ENCODE results near the gene FRMPD1. TPM values are rescaled to one million over a fixed set of nuclear protein-coding genes. Genes with fewer than 3 reads are reported as not detected.
"Not testable (repeated sequence)": the region's sequence is repeated elsewhere in the genome, so short reads cannot be mapped to it uniquely, and the experiment has no call there.

FRMPD1 gene
- total and polyA plus RNA-seq, 10 of the 15 experiments (the other 5 are each of a cell fraction or from before 2014, with no cell fraction given) = 0.01 to 0.08 (median 0.05) TPM; not detected in 6

GRCh38 chr9:37752112-37752511 lies 101.4 kb downstream of the FRMPD1 start:
- WGBS (ENCODE audit: insufficient coverage, insufficient replicate concordance, low lambda C conversion rate, missing lambda C conversion rate) = 97% methylated on average over 4 of the region's 13 CpGs
- H3K36me3 ChIP-seq (ENCODE audit: control insufficient read depth in 2 of 2, insufficient read depth in 2 of 2, low read length in 1 of 2); H3K9me3 ChIP-seq (replicated peaks; ENCODE audit: control insufficient read depth, insufficient read depth, low read length); in situ Hi-C loops (cut with MboI); H4K20me1 ChIP-seq (ENCODE audit: control insufficient read depth, insufficient read depth); H3K4me1 ChIP-seq (ENCODE audit: control insufficient read depth, insufficient read depth, low read length); H3K4me2 ChIP-seq (ENCODE audit: control insufficient read depth, insufficient read depth); intact Hi-C loops (cut with micrococcal nuclease; ENCODE audit: unreplicated experiment); DNase-seq (ENCODE audit: low read depth, low spot score); ATAC-seq; FAIRE-seq; H3K9ac ChIP-seq (ENCODE audit: control insufficient read depth, insufficient read depth, low read length); H3K27me3 ChIP-seq (replicated peaks in 1 of 2; ENCODE audit: control insufficient read depth in 2 of 2, insufficient read depth in 2 of 2, low read length in 1 of 2); H2AFZ ChIP-seq (ENCODE audit: control insufficient read depth, low read depth, low read length); BruUV-seq (replicated peaks); H3K4me3 ChIP-seq; POLR2A ChIA-PET; H3K27ac ChIP-seq (ENCODE audit: control insufficient read depth, insufficient read depth): not testable (repeated sequence)
- ChIA-PET RAD21 (ENCODE audit: unreplicated experiment) (interaction anchor here (1.3 kb wide), 1 partner anchor 268 kb away, joined by 3 read pairs; no protein-coding TSS in a partner anchor), CTCF (interaction anchor here (1.5 kb wide), 1 partner anchor 163 kb away, joined by 3 read pairs; no protein-coding TSS in a partner anchor), SMC1A (ENCODE audit: uncharacterized antibody, unreplicated experiment) (interaction anchor here (0.9 kb wide), 1 partner anchor 28 kb away, joined by 3 read pairs; no protein-coding TSS in a partner anchor)
- H3K79me2 ChIP-seq (ENCODE audit: control insufficient read depth, insufficient read depth, low read length) = peaks cover 10% of the 10 kb centered on the region

GRCh38 chr9:37752642-37753488 lies 102.1 kb downstream of the FRMPD1 start:
- H3K36me3 ChIP-seq (ENCODE audit: control insufficient read depth in 2 of 2, insufficient read depth in 2 of 2, low read length in 1 of 2) = no peaks in the 10 kb centered on the region
- no TSS peak for BruUV-seq (replicated peaks)

More at GRCh38 chr9:37752642-37753488, 102.1 kb downstream of the FRMPD1 start:
- ChIA-PET CTCF (interaction anchor here (1.5 kb wide), 1 partner anchor 164 kb away, joined by 3 read pairs; no protein-coding TSS in a partner anchor), RAD21 (ENCODE audit: unreplicated experiment) (interaction anchor here (1.3 kb wide), 1 partner anchor 269 kb away, joined by 3 read pairs; no protein-coding TSS in a partner anchor), SMC1A (ENCODE audit: uncharacterized antibody, unreplicated experiment) (interaction anchor here (0.9 to 1.0 kb wide), 4 partner anchors 15 to 337 kb away, joined by 3 read pairs; no protein-coding TSS in a partner anchor), POLR2A (no interaction called here)
- Histone ChIP-seq H3K27me3 (replicated peaks in 1 of 2; ENCODE audit: control insufficient read depth in 2 of 2, insufficient read depth in 2 of 2, low read length in 1 of 2) (no peaks in the 10 kb centered on the region; a peak in 1 of 4 replicates), H3K4me1 (ENCODE audit: control insufficient read depth, insufficient read depth, low read length) (peaks cover 4% of the 10 kb centered on the region; the same call in 1 of the 2 replicates), H3K4me2 (ENCODE audit: control insufficient read depth, insufficient read depth) (peak overlapping the region; percentile 89), H3K79me2 (ENCODE audit: control insufficient read depth, insufficient read depth, low read length) (peaks cover 10% of the 10 kb centered on the region), H3K27ac (ENCODE audit: control insufficient read depth, insufficient read depth) (no peak overlapping the region), H3K9me3 (replicated peaks; ENCODE audit: control insufficient read depth, insufficient read depth, low read length) (no peaks in the 10 kb centered on the region), H4K20me1 (ENCODE audit: control insufficient read depth, insufficient read depth) (no peaks in the 10 kb centered on the region), H3K9ac (ENCODE audit: control insufficient read depth, insufficient read depth, low read length) (no peak overlapping the region; the same call in 1 of the 2 replicates), H3K4me3 (peak overlapping the region; percentile 92), H2AFZ (ENCODE audit: control insufficient read depth, low read depth, low read length) (peak overlapping the region; percentile 98)
- intact Hi-C loops (cut with micrococcal nuclease; ENCODE audit: unreplicated experiment) (loop anchor here (1.0 kb wide), 1 partner anchor 151 kb away; the partner anchor contains the start of gene SLC25A51), in situ Hi-C loops (cut with MboI) (no loop called here)
- FAIRE-seq = no peak
- ATAC-seq = no peak
- TF ChIP-seq NFYB (IDR thresholded peaks at IDR 0.05; ENCODE audit: insufficient read depth, low read depth, low read length) (peak; percentile 71; the same call in 1 of the 2 replicates), MLLT1 (IDR thresholded peaks at IDR 0.05) (peak; percentile 66; the same call in 1 of the 2 replicates), RBBP5 (conservative IDR thresholded peaks at IDR 0.05) (no peak)
- DNase-seq (ENCODE audit: low read depth, low spot score) = no peak
- WGBS (ENCODE audit: insufficient coverage, insufficient replicate concordance, low lambda C conversion rate, missing lambda C conversion rate) = 86% methylated on average over 29 of the region's 29 CpGs

Measured in GM12878 (cell line).